Measurements from ENCODE around the gene ZNFX1. TPM values are rescaled to one million over a fixed set of nuclear protein-coding genes. Genes with fewer than 3 reads are reported as not detected.

The ZNFX1 gene
- total and polyA plus RNA-seq, 4 experiments from 2014 or later = 30.8 to 88.8 (median 76.1) TPM

GRCh38 chr20:49247169-49247723 lies 30.6 kb downstream of the ZNFX1 start:
- peaks cover 5 to 8% (median 7%) of the 10 kb centered on the region in 4 donors for H3K4me1 Mint-ChIP-seq
- no peaks in the 10 kb centered on the region for H3K27me3 ChIP-seq (ENCODE audit: insufficient read depth, low read length)
- no peaks in the 10 kb centered on the region for H3K27me3 Mint-ChIP-seq
- H3K9me3 Mint-ChIP-seq = no peaks in the 10 kb centered on the region
- peaks cover 82% of the 10 kb centered on the region for H3K36me3 ChIP-seq (ENCODE audit: insufficient read depth, low read length)
- peak overlapping the region in 6 of 7 donors; percentile 11 to 72 (median 28) for H3K27ac Mint-ChIP-seq
- intact Hi-C loops (cut with micrococcal nuclease) = no loop called here
- CTCF ChIA-PET (ENCODE audit: partially characterized antibody) = interaction anchor here (0.8 to 4.6 kb wide), 9 partner anchors 8 to 114 kb away, joined by 3 to 37 read pairs (median 8); no protein-coding TSS in a partner anchor
- POLR2A ChIA-PET (ENCODE audit: partially characterized antibody) = interaction anchor here (0.7 to 1.5 kb wide), 2 partner anchors 12 to 31 kb away, joined by 3 to 4 read pairs; partner anchors contain the start of gene ZNFX1
- H3K36me3 Mint-ChIP-seq = peaks cover 42 to 77% of the 10 kb centered on the region in 2 donors
- H3K4me3 ChIP-seq (ENCODE audit: low read length in 2 of 2) = no peak overlapping the region
- no peak for DNase-seq
- H3K27ac ChIP-seq (ENCODE audit: low read depth, low read length) = no peak overlapping the region
- H3K4me3 Mint-ChIP-seq = no peak overlapping the region
- H3K9me3 ChIP-seq (ENCODE audit: control insufficient read depth in 1 of 2, low read length in 2 of 2) = no peaks in the 10 kb centered on the region
- H3K4me1 ChIP-seq (ENCODE audit: insufficient read depth, low read length) = no peaks in the 10 kb centered on the region

GRCh38 chr20:49245921-49246740 lies 31.7 kb downstream of the ZNFX1 start:
- Histone ChIP-seq H3K27ac (ENCODE audit: low read depth, low read length) (no peak overlapping the region), H3K4me1 (ENCODE audit: insufficient read depth, low read length) (no peaks in the 10 kb centered on the region), H3K27me3 (ENCODE audit: insufficient read depth, low read length) (no peaks in the 10 kb centered on the region), H3K36me3 (ENCODE audit: insufficient read depth, low read length) (peaks cover 85% of the 10 kb centered on the region), H3K9me3 (ENCODE audit: control insufficient read depth in 1 of 2, low read length in 2 of 2) (no peaks in the 10 kb centered on the region), H3K4me3 (ENCODE audit: low read length in 2 of 2) (no peak overlapping the region)
- H3K4me3 Mint-ChIP-seq = no peak overlapping the region
- no peaks in the 10 kb centered on the region for H3K27me3 Mint-ChIP-seq
- peak in 4 of 5 donors; percentile 12 to 38 (median 32) for DNase-seq
- peaks cover 5 to 8% (median 7%) of the 10 kb centered on the region in 4 donors for H3K4me1 Mint-ChIP-seq
- ChIA-PET CTCF (ENCODE audit: partially characterized antibody) (interaction anchor here (0.8 to 4.6 kb wide), 18 partner anchors 9 to 113 kb away, joined by 3 to 37 read pairs (median 4); partner anchors contain the start of gene DDX27), POLR2A (ENCODE audit: partially characterized antibody) (interaction anchor here (1.0 to 1.5 kb wide), 2 partner anchors 14 to 38 kb away, joined by 3 to 4 read pairs; no protein-coding TSS in a partner anchor)
- intact Hi-C loops (cut with micrococcal nuclease) = loop anchor here (1.0 kb wide), 1 partner anchor 77 kb away; no protein-coding TSS in a partner anchor
- H3K27ac Mint-ChIP-seq = peak overlapping the region; percentile 4 to 61 (median 34)
- H3K36me3 Mint-ChIP-seq = peaks cover 43 to 81% of the 10 kb centered on the region in 2 donors
- H3K9me3 Mint-ChIP-seq = no peaks in the 10 kb centered on the region

- Histone ChIP-seq H3K4me3 (ENCODE audit: low read length in 2 of 2) (no peak overlapping the region), H3K4me1 (ENCODE audit: insufficient read depth, low read length) (no peaks in the 10 kb centered on the region), H3K9me3 (ENCODE audit: control insufficient read depth in 1 of 2, low read length in 2 of 2) (no peaks in the 10 kb centered on the region), H3K27ac (ENCODE audit: low read depth, low read length) (no peak overlapping the region), H3K27me3 (ENCODE audit: insufficient read depth, low read length) (no peaks in the 10 kb centered on the region), H3K36me3 (ENCODE audit: insufficient read depth, low read length) (peaks cover 86% of the 10 kb centered on the region)
- Mint-ChIP-seq H3K4me3 (no peak overlapping the region), H3K36me3 (peaks cover 64 to 78% of the 10 kb centered on the region in 2 donors), H3K4me1 (peaks cover 0 to 10% (median 1%) of the 10 kb centered on the region in 4 donors), H3K9me3 (peaks cover 0 to 5% (median 0%) of the 10 kb centered on the region in 8 donors), H3K27ac (peak overlapping the region in 4 of 7 donors; percentile 2 to 74 (median 54)), H3K27me3 (no peaks in the 10 kb centered on the region)
- DNase-seq = no peak
- CTCF ChIA-PET (ENCODE audit: partially characterized antibody) = interaction anchor here (0.6 to 1.0 kb wide), 3 partner anchors 9 to 105 kb away, joined by 3 read pairs; no protein-coding TSS in a partner anchor
- intact Hi-C loops (cut with micrococcal nuclease) = no loop called here
- POLR2A ChIA-PET (ENCODE audit: partially characterized antibody) = no interaction called here
Observed at GRCh38 chr20:49237531-49237930, 40.3 kb downstream of the ZNFX1 start.

GRCh38 chr20:49236301-49236700 lies 41.6 kb downstream of the ZNFX1 start:
- DNase-seq = no peak
- H3K27ac Mint-ChIP-seq = peak overlapping the region in 3 of 7 donors; percentile 17 to 61 (median 51)
- POLR2A ChIA-PET (ENCODE audit: partially characterized antibody) = no interaction called here
- H3K4me3 Mint-ChIP-seq = peak overlapping the region in 1 of 8 donors; percentile 23
- peaks cover 63 to 78% of the 10 kb centered on the region in 2 donors for H3K36me3 Mint-ChIP-seq
- no peak overlapping the region for H3K4me3 ChIP-seq (ENCODE audit: low read length in 2 of 2)
- H3K9me3 ChIP-seq (ENCODE audit: control insufficient read depth in 1 of 2, low read length in 2 of 2) = no peaks in the 10 kb centered on the region
- no peaks in the 10 kb centered on the region for H3K27me3 ChIP-seq (ENCODE audit: insufficient read depth, low read length)
- no peaks in the 10 kb centered on the region for H3K4me1 ChIP-seq (ENCODE audit: insufficient read depth, low read length)
- H3K4me1 Mint-ChIP-seq = peaks cover 0 to 10% (median 1%) of the 10 kb centered on the region in 4 donors
- H3K27me3 Mint-ChIP-seq = no peaks in the 10 kb centered on the region
- no peak overlapping the region for H3K27ac ChIP-seq (ENCODE audit: low read depth, low read length)
- H3K9me3 Mint-ChIP-seq = peaks cover 0 to 5% (median 0%) of the 10 kb centered on the region in 8 donors
- CTCF ChIA-PET (ENCODE audit: partially characterized antibody) = interaction anchor here (1.9 kb wide), 1 partner anchor 19 kb away, joined by 4 read pairs; no protein-coding TSS in a partner anchor
- intact Hi-C loops (cut with micrococcal nuclease) = no loop called here
- peaks cover 78% of the 10 kb centered on the region for H3K36me3 ChIP-seq (ENCODE audit: insufficient read depth, low read length)

- POLR2A ChIA-PET (ENCODE audit: partially characterized antibody) = no interaction called here
- no peak for DNase-seq
- Mint-ChIP-seq H3K27ac (peak overlapping the region in 3 of 7 donors; percentile 36 to 87 (median 64)), H3K9me3 (peaks cover 0 to 5% (median 0%) of the 10 kb centered on the region in 8 donors), H3K27me3 (no peaks in the 10 kb centered on the region), H3K4me1 (peaks cover 0 to 10% (median 4%) of the 10 kb centered on the region in 4 donors), H3K4me3 (no peak overlapping the region), H3K36me3 (peaks cover 64 to 81% of the 10 kb centered on the region in 2 donors)
- no peak overlapping the region for H3K27ac ChIP-seq (ENCODE audit: low read depth, low read length)
- H3K4me1 ChIP-seq (ENCODE audit: insufficient read depth, low read length) = no peaks in the 10 kb centered on the region
- no peaks in the 10 kb centered on the region for H3K27me3 ChIP-seq (ENCODE audit: insufficient read depth, low read length)
- no peaks in the 10 kb centered on the region for H3K9me3 ChIP-seq (ENCODE audit: control insufficient read depth in 1 of 2, low read length in 2 of 2)
- H3K4me3 ChIP-seq (ENCODE audit: low read length in 2 of 2) = no peak overlapping the region
- CTCF ChIA-PET (ENCODE audit: partially characterized antibody) = interaction anchor here (1.3 to 1.9 kb wide), 2 partner anchors 11 to 18 kb away, joined by 3 to 4 read pairs; no protein-coding TSS in a partner anchor
- H3K36me3 ChIP-seq (ENCODE audit: insufficient read depth, low read length) = peaks cover 85% of the 10 kb centered on the region
- intact Hi-C loops (cut with micrococcal nuclease) = no loop called here
Observed at GRCh38 chr20:49234831-49235230, 43.0 kb downstream of the ZNFX1 start.

GRCh38 chr20:49233226-49233625 lies 44.6 kb downstream of the ZNFX1 start:
- Mint-ChIP-seq H3K9me3 (peaks cover 0 to 5% (median 0%) of the 10 kb centered on the region in 8 donors), H3K4me3 (no peak overlapping the region), H3K4me1 (peaks cover 0 to 10% (median 5%) of the 10 kb centered on the region in 4 donors), H3K36me3 (peaks cover 65 to 81% of the 10 kb centered on the region in 2 donors), H3K27me3 (no peaks in the 10 kb centered on the region), H3K27ac (peak overlapping the region in 1 of 7 donors; percentile 29)
- Histone ChIP-seq H3K4me1 (ENCODE audit: insufficient read depth, low read length) (no peaks in the 10 kb centered on the region), H3K27ac (ENCODE audit: low read depth, low read length) (no peak overlapping the region), H3K36me3 (ENCODE audit: insufficient read depth, low read length) (peaks cover 78% of the 10 kb centered on the region), H3K27me3 (ENCODE audit: insufficient read depth, low read length) (no peaks in the 10 kb centered on the region), H3K9me3 (ENCODE audit: control insufficient read depth in 1 of 2, low read length in 2 of 2) (no peaks in the 10 kb centered on the region), H3K4me3 (ENCODE audit: low read length in 2 of 2) (no peak overlapping the region)
- no peak for DNase-seq
- ChIA-PET CTCF (ENCODE audit: partially characterized antibody) (no interaction called here), POLR2A (ENCODE audit: partially characterized antibody) (interaction anchor here (1.3 kb wide), 1 partner anchor 14 kb away, joined by 3 read pairs; no protein-coding TSS in a partner anchor)
- intact Hi-C loops (cut with micrococcal nuclease) = no loop called here
